ENCODE data around the gene WDR33.
A peak's percentile ranks its signal among the peaks of the same experiment; 100 is the strongest.

WDR33 gene

DNA sequence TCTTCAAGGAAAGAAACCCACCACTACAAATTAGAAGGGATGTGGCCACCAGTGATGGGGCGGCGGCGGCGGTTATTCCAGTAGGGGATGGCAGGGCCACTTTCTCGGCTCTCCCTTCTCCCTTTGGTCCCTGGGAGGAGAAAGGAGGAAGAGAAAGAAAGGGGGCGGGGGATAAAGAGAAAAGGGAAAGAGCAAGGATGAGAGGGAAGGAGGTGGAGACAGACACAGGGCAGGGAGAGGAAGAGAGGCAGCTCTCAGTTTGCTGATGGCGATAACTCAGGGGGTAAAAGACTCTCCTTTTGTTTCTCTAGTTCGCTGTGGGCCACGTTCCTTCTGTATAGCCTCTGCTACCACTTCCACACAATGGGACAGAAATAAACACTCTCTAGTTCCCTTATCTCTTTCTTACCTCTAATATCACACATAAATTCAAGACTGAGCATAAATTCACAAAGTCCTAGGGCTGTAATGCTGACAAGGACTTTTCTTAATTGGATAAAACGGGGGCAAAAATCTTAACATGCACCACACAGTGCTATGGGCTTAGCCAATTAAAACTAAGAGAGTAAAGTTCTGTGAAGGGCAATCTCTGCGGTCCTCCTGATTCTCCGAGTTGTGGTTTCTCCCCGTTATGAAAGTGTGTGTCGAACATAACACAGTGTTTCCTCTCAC is 95.1 kb downstream of the WDR33 start:
- no peak for DNase-seq

DNA sequence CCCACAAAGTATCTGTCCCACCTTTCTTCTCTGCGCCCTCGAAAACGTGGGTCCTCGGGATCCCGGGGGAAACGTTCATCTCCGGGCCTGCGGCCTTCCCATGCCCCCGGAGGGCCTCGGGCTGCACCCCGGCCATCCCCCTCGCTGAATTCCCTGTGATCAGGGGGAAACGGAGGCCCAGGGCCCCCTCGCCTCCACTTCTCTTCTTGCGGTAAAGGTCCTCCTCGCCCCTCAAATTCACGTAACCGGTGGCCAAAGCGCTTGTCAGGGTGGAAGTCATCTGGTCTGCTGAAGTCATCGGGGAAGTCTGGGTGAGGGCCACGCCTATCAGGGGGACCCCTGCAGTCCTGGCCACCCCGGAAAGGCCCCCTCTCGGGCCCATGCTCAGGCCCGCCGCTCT is 97.4 kb downstream of the WDR33 start:
- no peak for DNase-seq

DNA sequence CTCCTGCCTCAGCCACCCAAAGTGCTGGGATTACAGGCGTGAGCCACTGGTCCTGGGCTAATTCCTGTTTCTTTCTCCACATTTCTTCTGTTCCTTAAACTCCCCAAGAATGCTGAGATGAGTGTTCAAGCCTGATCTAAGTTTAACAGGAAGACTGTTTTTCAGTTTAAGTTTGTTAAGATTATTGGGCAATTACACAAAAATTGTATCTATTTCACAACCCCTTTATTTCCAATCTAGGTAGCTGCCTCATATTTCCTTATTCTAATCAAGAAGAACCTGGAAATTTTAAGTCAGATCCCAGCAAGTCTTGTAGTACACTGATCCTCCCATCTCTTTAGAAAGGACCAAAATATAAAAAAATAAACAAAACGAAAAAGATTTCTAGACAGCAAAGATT is 98.0 kb downstream of the WDR33 start:
- DNase-seq: no peak

DNA sequence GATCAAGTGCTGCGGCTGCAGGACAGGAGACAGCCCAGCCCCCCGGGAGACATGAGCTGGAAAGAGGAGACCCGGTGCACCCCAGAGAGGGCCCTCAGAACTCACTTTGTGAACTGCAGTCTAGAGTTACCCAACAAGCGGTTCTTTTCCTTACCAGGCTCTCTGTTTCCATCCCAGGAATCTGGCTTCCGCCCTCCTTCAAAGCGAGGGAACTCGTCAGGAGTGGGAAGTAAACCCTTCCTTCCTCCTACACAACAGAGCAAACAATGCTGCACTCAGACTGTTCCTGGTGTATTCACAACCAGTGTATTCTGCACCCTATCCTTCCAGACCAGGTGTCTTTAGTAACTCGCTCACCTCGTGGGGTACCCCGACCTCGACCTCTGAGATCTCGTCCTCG is 101.6 kb downstream of the WDR33 start:
- no peak for DNase-seq

DNA sequence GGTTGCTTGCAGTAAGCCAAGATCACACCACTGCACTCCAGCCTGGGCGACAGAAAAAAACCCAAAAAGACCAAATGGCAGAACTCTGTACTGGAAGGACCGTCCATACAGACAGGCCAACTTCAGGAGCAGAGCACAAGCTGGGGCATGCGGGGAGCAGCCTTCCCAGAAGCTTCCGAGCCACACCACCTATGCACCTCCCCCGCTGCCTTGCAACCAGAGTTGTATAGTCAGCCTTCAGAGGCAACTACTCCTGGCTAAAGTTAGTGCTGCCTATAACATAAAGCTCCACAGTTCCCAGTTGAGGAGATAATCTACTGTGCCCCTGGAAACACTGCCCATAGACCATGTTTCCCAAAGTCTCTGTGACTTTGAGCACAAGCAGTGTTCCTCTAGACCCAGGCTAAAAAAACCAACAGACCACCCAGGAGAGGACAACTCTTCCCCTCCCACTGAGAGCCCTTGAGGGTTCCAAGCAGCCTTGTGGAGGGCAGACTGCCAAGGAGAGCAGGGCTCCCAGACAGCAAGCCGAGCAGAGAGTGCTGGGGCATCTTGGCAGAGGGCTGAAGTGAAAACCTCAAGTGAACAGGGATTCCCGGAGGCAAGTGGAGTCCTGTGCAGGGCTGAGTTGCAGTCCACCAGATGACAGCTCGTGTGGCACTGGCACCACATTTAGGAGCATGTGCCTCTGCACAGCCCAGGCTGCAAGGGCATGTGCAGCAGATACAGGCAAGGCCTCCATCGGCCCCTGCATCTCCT is 102.9 kb downstream of the WDR33 start:
- DNase-seq: no peak

DNA sequence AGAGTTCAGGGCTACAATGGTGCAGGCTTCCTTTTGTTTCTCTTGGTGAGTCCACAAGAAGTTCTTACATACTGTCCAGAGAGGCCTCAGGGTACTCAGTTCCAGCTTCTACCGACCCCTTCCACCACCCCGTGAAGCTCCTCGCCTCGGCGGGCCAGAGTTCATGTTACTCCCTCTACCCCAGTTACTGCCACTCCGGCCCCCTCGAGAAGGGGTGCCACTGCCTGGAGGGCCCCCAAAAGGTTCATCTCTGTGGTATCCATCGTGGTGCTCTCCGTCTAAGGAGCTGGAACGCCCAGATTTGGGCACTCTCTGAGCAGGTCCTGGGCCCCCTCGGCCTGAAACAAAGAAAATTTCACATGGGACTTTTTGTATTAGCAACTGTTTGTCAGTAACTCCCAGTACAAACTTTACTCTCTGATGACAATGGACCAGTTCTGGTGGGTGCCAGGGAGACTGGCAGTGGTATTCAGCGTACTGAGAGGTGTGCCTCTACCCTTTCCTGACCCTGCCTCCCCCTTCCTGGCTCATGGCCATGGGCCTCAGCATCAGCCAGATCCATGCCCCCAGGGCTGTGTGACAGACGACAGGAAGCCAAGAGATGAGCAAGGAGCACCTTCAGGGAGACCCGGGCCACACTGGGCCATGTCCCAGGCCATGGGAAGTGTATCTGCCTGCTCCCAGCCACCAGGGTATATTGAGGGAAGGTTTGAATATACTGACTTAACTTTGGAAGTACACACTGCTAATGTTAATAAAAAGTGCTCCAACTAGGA is 104.6 kb downstream of the WDR33 start:
- DNase-seq: no peak

DNA sequence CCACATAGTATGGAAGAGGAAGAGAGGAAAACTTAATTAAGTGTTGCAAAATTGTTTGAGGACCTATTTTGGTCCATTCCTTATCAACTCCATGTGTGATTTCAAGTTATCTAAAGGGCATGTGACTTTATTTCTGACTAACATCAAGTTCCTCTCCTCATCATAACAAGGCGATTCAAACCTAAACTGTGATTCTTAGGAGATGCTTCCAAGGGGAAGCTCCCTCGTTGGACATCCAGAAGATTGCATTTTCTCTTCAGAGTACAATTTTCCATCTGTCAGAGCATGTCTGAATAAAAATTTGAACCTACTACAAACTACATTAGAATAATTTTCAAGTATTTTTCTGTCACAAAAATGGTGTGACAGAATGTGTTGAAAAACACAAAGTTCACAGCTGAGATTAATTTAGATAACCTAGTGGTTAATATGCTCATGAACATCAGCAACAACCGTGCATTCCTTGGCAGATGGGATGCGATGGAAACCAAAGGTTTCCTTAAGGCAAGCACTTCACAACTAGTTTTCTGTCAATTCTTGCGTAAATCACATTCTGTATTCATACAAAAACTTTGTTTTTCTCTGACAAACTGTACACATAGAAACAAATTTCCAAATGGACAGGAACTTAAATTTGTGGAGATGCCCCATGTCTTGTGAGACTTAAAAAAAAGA is 105.4 kb downstream of the WDR33 start:
- DNase-seq: no peak

DNA sequence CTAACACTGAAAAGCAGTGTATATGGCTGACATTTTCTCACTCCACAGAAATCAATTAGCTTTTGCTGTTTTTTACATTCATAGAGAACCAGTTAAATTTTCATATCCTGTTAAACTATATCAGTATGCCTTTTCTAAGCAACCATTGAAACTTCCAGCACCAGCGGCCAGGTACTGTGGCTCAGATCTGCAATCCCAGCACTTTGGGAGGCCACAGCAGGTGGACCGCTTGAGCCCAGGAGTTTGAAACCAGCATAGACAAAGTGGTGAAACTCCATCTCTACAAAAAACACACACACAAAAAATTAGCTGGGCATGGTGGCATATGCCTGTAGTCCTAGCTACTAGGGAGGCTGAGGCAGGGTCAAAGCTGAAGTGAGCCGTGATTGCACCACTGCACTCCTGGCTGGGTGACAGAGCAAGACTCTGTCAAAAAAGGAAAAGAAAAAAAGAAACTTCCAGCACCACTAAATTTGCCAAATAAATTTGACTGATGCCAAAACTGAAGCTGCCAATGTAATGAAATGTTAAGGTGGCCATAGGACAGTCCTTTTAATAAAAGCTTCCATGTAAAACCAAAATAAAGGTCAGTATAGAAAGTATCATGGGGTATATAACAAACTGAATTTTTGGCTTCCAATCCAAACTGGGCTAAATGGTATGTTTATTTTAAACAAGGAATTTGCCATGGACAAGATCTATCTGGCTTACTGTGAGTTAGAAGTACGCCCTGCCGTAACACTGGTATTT is 106.2 kb downstream of the WDR33 start:
- no peak for DNase-seq

DNA sequence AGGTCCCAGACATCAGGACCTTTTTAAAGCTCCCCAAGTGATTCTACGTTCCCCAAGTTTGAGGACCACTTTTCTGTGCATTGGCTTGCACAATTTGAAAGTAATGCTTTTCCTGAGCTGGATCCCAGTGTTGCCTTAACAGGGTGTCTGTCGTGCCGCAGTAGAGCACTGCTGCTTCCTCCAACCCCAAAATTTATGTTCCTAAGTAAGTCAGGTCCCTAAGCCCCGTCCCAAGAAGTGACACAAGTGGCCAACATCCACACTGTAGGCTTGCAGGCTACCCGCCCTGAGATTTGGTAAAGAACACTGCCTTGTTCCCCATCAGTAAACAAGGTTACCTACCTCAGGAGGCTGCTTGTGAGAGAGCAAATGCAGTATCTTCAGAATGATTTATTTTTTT is 107.7 kb downstream of the WDR33 start:
- no peak for DNase-seq

DNA sequence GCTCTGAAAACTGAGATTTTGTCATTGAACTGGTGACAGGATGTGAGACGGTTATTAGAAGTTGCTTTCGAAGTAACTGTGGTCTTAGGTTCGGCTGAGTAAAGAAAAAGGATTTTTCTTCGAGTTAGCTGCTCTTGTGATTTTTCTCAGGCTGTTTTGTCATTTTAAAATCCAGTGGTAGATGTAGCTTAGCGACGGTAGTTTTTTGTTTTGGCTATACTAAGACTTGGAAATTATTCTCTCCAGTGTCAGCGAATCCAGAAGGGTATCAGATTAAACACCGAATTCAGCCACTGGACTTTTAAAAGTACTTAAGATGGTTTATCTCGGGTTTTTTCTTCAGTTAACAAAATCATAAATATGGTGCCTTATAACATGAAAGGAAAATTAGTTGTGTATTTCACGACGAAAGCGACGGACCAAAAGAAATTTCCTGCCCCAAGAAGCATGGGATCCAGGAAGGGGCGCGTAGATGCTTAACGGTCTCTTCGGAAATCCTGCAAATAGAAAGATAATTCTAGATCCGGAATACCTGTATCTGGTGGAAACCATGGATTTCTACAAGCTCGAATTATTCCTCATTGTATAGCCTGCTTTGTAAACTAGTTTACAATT is 108.5 kb downstream of the WDR33 start:
- no peak for DNase-seq

DNA sequence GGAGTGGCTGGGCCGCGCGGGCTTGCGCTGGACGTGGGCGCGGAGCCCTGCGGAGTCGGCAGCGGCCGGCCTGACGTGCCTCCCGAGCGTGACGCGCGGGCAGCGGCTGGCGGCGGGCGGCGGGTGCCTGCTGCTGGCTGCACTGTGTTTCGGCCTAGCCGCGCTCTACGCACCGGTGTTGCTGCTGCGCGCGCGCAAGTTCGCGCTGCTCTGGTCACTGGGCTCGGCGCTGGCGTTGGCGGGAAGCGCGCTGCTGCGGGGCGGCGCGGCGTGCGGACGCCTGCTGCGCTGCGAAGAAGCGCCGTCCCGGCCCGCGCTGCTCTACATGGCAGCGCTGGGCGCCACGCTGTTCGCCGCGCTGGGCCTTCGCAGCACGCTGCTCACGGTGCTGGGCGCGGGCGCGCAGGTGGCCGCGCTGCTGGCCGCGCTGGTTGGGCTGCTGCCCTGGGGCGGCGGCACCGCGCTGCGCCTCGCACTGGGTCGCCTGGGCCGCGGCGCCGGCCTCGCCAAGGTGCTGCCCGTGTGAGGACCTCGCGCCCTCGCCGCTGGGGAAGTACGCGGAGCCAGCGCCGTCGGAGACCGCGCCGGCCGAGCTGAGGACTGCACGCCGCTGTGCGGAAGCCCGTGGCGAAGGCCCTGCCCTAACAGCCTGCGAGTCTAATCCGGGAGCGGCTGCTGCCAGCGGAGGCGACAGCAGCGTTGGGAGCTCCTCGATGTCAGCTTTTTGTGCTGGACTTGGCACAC is 109.1 kb downstream of the WDR33 start:
- DNase-seq: peak; percentile 78

DNA sequence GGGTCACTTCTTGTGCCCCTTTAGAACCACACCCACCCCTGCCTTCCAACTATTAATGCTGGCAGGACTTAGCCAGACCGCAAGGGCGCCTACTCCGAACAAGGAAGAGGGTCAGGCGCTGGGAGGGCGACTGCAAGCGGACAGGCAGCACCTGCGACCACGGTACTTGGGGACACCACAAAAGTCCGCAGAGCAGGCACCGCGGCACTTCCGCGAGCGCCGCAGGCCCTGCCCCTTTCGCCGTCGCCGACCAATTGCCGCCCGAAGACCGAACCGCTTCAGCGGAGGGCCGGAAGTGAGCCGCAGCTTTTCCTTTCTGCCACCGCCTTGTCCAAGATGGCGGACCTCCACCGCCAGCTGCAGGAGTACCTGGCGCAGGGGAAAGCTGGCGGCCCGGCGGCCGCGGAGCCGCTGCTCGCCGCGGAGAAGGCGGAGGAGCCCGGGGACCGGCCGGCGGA is 109.7 kb downstream of the WDR33 start, which contains the start of gene SFT2D3:
SFT2D3 (plus strand) TSS at position 305 of the 458 bp plus-strand sequence; CDS start at position 337, 32 bp downstream.
- peak; percentile 87 for DNase-seq

DNA sequence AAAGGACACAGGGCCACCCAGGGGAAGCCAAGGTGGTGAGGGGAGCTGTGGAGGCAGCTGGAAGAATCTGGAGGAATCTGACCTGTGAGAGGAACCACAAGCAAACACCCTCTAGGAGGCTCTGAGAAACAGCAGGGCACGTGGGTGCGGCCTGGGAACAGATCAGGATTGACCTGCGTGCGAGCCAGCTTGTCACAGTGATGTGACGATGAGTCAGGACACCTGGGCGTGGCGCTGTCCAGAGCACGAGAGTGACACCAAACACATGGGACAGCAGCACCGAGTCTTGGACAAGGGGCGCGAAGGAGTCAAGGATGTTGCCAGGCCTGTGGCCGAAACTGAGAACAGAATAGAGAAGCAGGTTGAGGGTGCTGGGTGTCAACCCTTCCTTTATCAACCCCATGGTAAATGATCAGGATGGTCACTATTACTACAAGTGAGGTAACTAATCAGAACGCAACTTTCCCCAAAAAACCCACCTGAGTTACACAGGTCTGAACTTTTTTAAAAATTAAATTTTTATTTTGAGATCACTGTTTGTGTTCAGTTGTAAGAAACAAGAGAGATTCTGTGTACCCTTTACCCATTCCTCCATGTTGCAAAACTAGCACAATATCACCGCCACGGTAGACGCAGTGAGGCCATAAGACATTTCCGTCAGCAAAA is 110.3 kb downstream of the WDR33 start:
- no peak for DNase-seq

DNA sequence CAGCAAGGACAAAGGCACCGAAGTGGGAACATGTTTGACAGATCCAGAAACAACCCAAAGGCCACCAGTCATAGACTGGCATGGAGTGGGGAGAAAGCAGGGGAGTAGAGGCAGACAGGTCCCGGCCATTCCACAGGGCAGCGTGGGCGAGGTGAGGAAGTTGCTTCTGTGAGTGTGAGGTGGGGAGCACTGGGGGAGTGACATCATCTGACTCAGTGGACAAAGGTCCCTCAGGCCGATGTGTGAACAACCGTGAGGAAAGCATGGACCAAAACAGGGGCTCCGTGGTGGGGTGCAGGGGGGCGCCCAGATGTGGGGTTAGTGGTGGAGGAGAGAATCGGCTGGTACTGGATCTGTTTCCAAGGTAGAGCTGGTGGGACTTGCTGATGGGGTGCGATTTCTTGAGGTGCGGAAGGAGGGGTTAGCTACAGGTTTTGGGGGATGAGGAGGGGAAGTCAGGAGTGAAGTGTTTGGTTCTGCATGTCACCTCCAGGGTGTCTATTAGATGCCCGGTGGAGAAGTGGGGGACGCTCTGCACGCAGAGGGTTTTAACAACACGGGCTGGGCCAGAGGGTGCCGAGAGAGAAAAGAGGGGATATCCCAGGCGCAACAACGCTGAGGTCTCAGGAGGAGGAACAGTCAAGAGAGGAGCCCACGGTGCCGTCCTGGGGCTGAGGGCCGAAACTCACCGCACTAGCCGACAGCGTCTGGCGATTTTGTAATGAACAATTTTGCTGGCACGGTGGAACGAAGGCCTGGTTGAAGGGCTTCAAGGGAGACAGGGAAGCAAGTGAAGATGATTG is 112.2 kb downstream of the WDR33 start:
- no peak for DNase-seq

DNA sequence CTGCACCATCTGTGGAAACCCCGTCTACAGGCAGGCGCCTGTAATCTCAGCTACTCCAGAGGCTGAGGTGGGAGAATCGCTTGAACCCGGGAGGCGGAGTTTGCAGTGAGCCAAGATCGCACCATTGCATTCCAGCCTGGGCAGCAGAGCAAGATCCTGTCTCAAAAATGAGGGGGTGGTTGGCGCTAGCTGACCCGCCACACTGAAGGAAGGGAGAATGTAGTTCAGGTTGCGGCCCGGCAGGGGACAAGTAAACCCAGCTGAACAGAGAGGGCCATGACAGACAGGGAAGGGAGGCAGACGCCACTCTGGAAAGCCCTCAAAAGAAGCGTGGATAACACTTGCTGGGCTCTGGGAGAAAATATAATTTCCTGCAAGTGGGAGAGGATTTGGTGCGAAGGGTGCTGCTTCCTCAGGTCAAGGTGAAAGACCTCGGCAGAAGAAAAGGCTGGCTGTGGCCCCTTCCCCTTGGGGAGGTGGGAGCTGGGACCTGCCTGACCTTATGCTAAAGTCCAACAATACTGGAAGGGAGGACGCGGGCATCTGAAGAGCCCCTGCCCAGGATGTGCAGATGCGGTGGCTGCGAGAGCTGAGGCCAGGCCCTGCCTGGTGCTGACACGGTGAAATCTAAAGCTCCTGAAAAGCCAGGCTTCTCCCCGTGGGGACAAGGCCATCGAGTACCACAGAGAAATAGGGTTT is 113.3 kb downstream of the WDR33 start:
- DNase-seq: no peak

DNA sequence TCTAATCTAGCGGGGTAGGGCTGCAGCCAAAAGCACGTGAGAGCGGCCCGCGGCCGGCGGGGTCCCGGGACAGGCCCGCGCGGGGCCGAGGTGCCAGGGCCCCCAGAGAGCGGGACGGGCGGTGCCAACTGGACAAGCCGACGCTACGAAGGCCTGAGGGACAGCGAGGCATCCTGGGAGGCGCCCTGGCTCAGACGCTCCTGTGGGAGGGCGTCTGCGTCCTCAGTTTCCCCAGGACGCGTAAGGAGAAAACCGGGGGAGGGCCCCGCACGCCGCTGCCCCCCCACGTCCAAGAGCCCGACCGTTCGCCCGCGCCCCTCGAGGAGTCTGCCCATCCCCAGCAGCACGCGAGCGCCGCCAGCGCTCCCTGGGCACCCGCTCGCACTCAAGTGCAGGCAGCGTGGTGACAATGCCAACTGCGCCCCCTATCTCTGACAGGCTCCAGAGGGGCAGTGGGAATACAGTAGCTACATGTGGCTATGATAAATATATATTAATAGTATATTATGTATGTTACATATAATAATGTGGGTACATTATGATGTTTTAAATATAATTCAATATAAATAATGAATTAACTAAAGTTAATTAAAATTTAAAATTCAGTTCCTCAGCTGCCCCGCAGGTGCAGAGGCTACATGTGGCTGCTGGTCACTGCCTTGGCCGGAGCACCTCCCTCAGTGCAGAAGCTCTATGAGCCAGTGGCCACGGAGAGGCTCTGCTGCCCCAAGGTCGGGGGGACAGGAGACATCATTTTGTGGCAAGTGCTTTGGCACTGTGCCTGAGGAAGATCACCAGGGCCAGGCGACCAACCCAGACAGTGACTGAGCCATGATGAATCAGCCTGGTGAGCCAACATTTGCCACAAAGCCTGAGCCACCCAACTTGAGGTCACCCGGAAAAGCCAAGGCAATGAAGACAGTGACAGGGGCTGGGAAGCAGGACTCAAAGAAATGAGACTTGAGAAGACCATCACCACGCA is 115.2 kb downstream of the WDR33 start:
- no peak for DNase-seq

DNA sequence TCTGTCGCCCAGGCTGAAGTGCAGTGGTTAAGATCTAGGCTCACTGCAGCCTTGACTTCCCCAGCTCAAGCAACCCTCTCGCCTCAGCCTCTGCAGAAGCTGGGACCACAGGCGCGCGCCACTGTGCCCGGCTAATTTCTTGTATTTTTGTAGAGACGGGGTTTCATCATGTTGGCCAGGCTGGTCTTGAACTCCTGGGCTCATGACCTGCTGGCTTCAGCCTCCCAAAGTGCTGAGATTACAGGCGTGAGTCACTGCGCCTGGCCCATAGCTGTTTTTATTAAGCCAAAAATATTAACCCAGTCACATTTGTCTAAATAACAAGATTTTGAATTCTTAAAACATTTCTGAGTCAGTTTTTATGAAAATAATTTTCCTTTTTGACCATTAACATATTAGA is 116.0 kb downstream of the WDR33 start:
- DNase-seq: no peak

DNA sequence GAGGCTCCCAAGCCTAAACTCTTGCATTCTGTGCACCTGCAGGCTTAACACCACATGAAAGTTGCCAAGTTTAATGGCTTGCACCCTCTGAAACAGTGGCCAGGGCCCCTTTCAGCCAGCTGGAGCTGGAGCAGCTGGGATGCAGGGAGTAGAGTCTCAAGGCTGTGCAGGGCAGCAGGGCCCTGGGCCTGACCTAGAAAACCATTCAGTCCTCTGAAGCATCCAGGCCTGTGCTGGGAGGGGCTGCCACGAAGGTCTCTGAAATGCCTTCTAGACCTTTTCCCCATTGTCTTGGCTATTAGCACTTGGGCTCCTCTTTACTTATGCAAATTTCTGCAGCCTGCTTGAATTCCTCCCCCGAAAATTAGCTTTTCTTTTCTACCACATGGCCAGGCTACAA is 120.3 kb downstream of the WDR33 start:
- no peak for DNase-seq
